GM18870 (cell line): ENCODE results near the gene FBXL17.
A peak's percentile ranks its signal among the peaks of the same experiment; 100 is the strongest.
"Not testable (repeated sequence)": the region's sequence is repeated elsewhere in the genome, so short reads cannot be mapped to it uniquely, and the experiment has no call there.

Source experiments
- ATAC-seq: cut with Tn5 transposase; IDR thresholded peaks from one replicate; pipeline ENCODE4 v1.9.1; 2021; ENCODE audit warnings: moderate library complexity; ENCODE audit not compliant: unreplicated experiment

The FBXL17 gene

GRCh38 chr5:108171759-108172158 lies 210.1 kb downstream of the FBXL17 start:
- no peak for ATAC-seq

GRCh38 chr5:108168915-108169314 lies 213.0 kb downstream of the FBXL17 start:
- no peak for ATAC-seq

DNA sequence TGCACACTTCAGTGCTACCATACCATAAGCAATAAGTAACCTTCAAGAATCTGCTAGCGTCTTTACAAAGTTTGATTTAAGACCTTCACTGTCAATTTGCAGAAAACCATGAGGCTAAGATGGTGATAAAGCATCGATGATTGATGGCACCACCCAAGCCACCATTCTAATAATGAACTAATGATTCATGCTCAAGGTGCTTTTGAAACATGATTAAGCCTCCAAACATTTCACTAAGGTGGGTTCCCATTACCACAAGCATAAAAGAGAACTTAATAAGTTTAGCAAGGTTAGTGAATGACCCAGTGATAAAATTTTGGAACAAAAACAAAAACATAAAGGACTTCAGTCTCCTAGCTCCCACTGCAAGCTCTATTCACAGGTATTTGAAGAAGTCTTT lies 214.7 kb downstream of the FBXL17 start:
- ATAC-seq = no peak

DNA sequence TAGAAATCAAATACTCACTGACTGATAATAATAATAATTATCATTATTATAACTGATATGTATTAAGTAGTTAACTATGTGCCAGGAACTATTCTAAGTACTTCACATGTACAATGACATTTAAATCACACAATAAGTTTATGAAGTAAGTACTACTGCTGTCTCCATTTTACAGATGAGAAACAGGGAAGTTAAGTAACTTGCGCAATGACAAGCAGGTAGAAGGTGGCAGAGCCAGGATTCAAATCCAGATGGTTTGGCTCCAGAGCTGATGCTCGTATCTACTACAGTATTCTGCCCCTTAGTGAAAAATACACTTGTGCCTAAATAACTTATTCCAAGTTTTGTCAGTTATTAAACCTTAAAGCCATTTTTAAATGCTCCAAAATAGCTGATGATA lies 217.3 kb downstream of the FBXL17 start:
- no peak for ATAC-seq

DNA sequence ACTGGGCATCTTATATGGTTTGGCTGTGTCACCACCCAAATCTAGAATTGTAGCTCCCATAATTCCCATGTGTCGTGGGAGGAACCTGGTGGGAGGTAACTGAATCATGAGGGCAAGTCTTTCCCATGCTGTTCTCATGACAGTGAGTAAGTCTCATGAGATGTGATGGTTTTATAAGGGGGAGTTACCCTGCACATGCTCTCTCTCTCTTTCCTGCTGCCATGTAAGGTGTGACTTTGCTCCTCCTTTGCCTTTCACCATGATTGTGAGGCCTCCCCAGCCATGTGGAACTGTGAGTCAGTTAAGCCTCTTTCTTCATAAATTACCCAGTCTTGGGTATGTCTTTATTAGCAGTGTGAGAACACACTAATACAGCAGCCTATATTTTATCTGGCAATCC lies 229.0 kb downstream of the FBXL17 start:
- ATAC-seq = not testable (repeated sequence)

DNA sequence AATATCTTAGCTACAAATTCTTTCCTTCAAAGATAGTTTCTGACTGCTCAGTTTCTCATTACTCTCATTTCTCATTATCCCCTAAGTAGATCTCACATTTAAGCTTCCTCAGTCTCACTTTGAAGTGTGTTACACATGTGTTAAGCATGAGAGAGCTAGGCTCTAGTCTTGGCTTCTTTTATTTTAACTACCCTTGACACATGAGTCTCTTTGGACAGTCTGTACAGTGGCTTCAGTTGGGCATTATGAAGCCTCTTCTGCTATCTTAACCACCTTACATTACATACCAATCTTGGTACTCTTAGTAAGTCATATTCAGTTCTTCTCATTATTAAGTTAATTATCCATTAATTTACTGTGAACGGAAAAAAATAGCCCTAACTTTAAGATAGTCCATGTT lies 232.5 kb downstream of the FBXL17 start:
- no peak for ATAC-seq

DNA sequence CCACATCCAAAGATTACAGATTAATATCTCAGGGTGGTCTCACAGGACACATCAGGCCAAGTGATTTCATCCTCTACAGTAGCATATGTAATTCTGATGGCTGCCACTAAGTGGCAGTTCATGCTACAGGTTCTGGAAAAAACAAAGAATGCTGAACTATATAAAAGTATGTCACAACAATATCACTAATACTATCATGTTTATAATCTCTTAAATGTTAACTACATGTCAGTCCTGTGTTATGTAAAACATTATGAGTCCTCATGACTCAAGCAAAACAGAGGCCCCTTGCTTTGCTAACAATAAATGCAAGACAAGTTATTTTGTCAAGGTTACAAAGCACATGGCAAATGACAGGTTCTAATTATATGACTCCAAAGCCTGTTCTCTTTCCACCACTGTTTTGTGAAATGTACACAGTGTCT lies 233.2 kb downstream of the FBXL17 start:
- peak; percentile 63 for ATAC-seq

- no peak for ATAC-seq
These were observed 235.7 kb downstream of the FBXL17 start for GRCh38 chr5:108146222-108146621.

DNA sequence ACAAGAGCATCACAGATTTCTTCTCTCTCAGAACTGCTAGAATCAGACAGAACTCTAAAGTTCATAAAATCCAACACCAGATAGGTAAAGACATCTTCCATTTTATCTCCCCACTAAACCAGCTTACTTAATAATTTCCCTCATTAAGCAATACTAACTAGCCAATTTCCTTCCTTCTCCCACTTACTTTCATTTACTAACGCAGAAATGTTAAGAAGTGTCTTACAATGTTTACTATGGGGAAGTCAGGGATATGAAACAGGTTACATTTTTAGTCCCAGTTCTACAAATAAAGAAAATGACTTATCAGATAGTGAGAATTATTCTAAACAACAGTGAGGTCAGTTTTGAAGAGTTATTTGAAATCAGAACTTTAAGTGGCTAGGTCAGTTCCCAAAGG lies 236.5 kb downstream of the FBXL17 start:
- no peak for ATAC-seq

DNA sequence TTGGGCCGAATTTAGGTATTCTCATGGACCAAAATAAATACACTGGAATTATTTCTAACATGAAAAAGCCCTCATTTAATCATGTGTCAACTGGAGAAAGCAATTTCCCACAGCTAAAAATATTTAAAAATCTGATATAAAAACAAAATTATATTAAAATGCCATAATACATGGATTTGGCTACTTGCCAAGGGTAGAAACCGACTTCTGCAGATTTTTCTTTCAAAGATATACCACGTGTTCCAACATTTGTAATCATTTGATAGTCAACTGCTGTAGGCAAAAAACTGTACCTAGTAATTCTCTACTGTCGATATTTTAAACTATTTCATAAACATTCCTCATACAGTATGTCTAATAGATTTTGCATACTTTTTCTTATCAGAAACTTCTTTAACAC lies 237.6 kb downstream of the FBXL17 start:
- ATAC-seq = no peak

- no peak for ATAC-seq
These were observed 238.3 kb downstream of the FBXL17 start for GRCh38 chr5:108143581-108143980.

GRCh38 chr5:108141676-108142075 lies 240.2 kb downstream of the FBXL17 start:
- peak; percentile 46 for ATAC-seq

GRCh38 chr5:108136493-108136892 lies 245.4 kb downstream of the FBXL17 start:
- ATAC-seq = no peak

- no peak for ATAC-seq
These were observed 252.8 kb downstream of the FBXL17 start for GRCh38 chr5:108129129-108129528.

GRCh38 chr5:108125771-108126511 lies 256.0 kb downstream of the FBXL17 start:
- peak; percentile 48 for ATAC-seq

DNA sequence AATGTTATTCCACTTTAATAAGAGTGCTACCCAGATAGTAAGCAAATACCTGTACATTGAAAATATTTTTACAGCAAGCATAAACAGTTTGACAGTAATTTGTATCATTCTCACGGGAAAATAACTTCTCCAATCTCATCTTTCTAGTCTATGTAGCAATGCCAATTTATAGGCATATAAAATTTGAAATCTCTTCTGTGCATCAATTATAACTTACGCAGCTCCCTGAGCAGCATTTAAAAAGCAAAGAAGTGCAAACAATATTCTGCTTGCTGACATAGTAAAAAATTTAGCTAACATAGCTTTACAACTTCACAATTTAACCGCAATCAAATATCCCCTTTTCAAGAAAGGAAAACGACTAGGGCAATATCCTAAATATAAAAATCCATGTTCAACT lies 257.3 kb downstream of the FBXL17 start:
- no peak for ATAC-seq

DNA sequence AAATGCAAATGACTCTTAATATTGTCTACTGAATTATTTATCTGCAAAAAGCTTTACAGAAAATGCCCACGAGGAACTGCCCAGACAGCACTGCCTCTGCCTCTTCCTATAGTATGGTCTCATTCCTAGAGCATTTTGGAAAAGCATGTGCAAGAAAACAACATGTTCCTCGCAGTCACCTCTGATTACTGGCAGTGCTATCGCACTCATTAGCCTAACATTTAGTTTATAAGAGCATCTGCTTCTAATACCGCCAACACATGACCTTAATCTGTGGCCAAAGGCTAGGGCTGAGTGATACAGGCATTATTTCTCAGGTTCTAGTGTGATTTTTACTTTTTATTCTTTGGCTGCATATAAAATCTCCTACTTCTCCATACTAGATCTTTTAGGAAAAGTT lies 259.2 kb downstream of the FBXL17 start:
- no peak for ATAC-seq

GRCh38 chr5:108118813-108119514 lies 262.9 kb downstream of the FBXL17 start:
- no peak for ATAC-seq

DNA sequence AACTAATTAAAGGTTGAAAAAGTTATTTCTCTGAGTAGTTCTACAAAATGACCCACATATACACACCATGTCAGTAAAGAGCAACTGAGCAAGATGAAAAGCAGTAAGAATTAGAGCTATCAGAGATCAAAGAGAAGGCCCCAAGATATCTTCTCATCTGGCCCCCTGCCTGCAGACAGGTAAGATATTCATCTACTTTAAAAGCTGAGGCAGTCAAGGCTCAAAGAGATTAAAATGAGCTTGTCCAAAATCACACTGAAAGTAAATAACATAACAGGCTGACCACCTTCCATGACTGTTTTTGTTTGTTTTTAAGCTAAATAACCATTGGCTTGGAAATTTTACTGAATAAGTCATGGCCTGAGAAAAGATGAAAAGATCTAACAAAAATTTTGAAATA lies 266.2 kb downstream of the FBXL17 start:
- no peak for ATAC-seq

DNA sequence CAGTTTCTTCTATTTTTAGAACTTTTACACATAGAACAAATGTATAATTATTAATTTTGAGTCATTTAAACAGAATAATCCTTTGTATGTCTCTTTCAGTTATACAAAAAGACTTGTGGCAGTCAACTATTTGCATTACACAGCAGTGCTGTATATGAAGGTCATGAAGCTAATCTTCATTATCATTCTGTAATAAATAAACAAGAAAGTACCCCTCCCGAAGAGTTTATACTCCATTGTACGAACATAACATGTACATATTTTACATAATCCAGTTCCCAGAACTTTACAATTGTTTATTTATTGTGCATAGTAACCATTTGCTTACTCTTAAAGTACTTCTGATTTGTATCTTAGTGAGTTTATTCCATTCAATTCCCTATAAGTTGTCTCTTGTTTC lies 267.9 kb downstream of the FBXL17 start:
- no peak for ATAC-seq

DNA sequence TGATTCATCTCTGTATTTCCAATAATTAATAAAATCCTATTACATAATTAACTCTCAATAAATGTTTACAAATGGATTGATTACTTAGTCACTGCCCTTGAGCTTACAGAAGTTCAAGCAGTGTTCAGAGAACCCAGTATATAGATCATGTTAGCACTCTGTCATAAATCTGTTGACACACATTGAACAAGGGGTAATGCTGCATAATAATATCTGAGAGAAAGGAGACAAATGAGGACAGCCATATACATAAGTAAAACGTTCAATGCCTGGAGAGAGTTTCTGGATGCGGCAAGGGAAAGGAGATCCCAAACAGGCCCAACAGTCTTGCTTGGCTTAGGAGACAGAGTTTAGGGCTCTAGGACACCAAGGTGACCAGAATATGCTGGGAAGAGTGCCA lies 270.2 kb downstream of the FBXL17 start:
- ATAC-seq = no peak

GRCh38 chr5:108109059-108109458 lies 272.8 kb downstream of the FBXL17 start:
- no peak for ATAC-seq

DNA sequence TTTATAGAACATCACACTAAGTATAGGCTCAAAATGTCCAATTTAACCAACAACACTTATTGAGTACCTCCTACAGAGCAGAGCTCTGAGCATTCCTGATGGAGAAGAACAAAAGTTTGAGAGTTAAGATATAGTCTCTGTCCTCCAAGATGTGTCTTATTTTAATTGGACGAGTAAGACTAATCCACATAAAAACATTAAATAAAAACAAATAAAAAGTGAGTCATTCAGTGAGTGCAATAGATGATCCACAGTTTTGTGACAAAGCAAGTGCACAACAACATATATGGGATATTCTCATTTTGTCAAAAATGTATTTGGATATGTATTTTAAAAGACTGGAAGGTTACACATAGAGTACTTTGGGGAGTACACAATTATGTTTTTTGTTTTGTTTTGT lies 277.4 kb downstream of the FBXL17 start:
- ATAC-seq = no peak
